Activated gamma-delta T cell treated with Interleukin-2 at 50 U/mL for 16 hours (primary cell): ENCODE data around the gene HLTF.
"Not testable (repeated sequence)": the region's sequence is repeated elsewhere in the genome, so short reads cannot be mapped to it uniquely, and the experiment has no call there.

Experiments used
- DNase-seq: peaks from one replicate; pipeline ENCODE4 v3.0.0-alpha.2; 2020

HLTF gene, protein sequence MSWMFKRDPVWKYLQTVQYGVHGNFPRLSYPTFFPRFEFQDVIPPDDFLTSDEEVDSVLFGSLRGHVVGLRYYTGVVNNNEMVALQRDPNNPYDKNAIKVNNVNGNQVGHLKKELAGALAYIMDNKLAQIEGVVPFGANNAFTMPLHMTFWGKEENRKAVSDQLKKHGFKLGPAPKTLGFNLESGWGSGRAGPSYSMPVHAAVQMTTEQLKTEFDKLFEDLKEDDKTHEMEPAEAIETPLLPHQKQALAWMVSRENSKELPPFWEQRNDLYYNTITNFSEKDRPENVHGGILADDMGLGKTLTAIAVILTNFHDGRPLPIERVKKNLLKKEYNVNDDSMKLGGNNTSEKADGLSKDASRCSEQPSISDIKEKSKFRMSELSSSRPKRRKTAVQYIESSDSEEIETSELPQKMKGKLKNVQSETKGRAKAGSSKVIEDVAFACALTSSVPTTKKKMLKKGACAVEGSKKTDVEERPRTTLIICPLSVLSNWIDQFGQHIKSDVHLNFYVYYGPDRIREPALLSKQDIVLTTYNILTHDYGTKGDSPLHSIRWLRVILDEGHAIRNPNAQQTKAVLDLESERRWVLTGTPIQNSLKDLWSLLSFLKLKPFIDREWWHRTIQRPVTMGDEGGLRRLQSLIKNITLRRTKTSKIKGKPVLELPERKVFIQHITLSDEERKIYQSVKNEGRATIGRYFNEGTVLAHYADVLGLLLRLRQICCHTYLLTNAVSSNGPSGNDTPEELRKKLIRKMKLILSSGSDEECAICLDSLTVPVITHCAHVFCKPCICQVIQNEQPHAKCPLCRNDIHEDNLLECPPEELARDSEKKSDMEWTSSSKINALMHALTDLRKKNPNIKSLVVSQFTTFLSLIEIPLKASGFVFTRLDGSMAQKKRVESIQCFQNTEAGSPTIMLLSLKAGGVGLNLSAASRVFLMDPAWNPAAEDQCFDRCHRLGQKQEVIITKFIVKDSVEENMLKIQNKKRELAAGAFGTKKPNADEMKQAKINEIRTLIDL

DNA sequence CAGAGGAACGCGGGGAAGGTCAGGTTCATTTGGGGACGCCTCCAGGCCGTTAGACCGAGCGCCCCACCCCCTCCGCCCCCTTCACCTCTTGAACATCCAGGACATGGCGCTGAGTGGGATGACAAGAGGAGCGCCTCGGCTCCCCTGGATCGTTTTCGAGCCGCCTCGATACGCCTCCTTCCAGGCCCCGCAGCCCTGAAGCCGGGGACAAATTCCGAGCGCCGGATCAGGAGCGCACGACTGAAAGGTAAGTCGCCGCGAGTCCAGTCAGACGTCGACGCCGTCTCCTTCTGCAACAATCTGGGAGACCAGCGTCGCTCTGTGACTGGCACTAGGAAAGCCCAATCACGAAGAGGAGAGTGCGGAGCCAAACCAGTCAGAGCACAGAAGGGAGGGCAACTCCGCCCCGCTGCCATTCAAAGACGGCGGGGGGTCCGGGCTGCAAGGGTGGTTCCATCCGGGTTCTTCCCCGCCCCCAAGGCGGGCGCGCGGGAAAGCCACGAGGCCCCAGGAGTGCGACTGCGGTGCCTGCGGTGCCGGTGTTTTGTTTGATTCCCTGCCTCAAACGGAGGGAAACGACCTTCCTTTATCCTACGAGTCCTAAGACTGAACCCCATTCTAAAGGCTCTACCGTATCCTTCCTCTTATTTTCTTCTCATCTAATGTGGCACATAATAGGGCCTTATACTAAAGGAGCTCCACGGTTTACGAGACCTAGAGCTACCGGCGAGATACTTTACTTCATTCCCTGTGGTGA is at the start of gene HLTF:
Gene HLTF, minus strand, starts transcription at position 302 of the 757 bp plus-strand sequence. Its CDS starts 197 bp downstream, at position 105.
- DNase-seq: peak; percentile 91

DNA sequence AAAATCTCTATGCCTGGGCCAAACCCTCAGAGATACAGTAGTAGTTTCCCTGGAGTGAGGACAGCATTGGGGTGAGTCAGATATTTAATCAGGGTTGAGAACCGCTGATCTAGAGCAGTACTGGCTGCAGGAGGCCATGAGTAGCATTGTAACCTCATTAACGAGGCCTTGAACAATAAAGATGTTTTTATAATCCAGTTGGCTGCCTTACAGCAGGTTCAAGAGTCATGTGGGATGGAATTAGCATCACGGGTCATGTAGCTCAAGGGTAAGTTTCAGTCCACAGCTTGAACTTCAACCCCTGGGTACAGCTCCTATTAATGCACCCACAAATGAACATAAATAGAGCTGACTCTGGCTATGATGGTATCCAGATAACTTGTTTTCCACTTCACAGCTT is 48.2 kb upstream of the HLTF start:
- DNase-seq: no peak

DNA sequence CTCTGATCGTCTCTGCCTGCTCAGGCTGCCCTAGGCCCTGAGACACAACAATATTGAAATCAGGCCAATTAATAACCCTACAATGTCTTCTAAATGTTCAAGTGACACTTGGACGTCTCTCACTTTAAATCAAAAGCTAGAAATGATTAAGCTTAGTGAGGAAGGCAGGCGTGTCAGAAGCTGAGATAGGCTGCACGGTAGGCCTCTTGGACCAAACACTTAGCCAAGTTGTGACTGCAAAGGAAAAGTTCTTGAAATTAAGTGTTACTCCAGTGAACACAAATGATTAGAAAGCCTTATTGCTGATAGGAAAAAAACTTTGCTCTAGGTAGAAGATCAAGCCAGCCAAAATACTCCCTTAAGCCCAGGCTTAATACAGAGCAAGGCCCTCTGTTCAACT is 45.3 kb upstream of the HLTF start:
- DNase-seq: no peak

DNA sequence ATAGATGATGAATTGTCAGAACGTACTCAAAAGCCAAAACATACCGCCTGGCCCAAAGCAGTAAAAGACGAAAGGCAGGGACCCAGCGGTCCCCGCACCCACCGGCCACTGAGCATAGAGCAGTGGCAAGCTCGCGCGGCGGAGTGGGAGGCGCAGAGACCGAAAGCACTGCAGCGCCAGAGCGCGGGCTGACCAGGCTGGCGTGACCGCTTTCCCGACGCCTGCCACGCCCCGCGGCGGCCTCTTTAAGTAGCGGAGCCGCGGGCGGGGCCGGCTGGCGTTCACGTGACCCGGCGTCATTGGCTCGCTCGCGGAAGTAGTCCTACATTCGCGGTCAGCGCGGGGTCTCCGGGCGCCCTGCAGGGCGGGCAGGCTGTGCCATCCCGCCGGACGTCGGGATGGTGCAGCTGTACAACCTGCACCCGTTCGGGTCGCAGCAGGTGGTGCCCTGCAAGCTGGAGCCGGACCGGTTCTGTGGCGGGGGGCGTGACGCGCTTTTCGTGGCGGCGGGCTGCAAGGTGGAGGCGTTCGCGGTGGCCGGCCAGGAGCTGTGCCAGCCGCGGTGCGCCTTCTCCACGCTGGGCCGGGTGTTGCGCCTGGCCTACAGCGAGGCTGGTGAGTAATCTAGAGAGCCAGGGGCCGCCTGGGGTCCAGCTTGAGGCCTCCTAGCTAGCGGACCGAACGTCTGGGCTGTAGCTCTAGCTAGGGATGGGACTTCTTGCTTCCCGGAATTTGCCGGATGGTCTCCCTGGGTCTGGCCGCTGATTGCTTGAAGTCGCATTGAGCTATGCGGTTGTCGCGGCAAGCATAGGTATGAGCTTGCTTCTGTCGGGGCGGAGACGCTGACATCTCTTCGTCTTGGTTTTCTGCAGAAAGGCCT is 43.2 kb upstream of the HLTF start, which contains the start of gene HPS3:
Gene HPS3, plus strand, starts transcription at position 313 of the 880 bp plus-strand sequence. Its CDS starts 86 bp downstream, at position 399.
- DNase-seq: peak; percentile 79

DNA sequence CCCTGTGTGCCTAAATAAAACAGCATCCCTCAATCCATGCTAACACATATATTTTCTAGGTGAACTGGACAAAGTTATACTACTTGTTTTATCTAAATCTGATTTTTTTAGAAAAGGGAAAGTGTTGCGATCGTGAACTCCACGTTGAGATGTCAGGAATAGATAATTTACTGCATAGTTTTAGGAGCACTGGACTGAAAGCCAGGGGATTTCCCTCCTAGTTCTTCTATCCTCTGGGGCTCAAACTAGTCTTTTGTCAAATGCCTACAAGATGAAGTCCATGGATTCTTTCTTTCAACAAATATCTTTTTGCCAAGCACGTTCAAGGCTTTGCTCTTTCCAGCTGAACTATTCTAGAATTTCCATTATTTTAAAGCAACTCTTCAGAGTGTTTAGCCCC is 42.5 kb upstream of the HLTF start:
- no peak for DNase-seq

DNA sequence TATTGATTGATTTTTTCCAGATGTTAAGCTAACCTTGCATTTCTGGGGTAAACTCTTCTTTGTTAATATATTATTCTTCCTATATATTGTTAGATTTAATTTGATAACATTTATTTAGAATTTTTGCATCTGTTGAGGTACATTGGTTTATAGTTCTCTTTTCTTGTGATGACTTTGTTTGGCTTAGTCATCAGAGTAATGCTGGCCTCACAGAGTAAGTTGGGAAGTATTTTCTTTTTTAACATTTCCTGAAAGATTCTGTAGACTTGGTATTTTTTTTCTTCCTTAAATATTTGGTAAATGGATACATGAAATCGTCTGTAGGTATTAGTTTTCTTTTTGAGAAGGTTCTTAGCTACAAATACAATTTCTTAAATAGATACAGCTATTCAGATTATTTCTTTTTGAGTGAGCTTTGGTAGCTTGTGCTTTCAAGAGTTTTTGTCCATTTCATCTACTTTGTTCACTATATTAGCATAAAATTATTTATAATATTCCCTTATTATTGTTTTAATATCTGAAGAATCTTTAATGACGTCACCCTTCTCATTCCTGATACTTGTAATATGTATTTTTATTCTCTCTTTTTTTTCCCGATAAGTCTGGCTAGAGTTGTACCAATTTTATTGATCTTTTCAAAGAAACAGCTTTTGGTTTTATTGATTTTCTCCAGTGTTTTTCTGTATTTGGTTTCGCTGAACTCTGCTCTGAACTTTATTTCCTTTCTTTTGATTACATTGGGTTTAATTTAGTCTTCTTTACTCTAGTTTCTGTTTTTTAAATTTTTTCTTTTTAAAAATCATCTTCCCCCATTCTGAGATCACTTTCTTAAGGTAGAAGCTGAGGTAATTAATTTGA is 36.6 kb upstream of the HLTF start:
- no peak for DNase-seq

DNA sequence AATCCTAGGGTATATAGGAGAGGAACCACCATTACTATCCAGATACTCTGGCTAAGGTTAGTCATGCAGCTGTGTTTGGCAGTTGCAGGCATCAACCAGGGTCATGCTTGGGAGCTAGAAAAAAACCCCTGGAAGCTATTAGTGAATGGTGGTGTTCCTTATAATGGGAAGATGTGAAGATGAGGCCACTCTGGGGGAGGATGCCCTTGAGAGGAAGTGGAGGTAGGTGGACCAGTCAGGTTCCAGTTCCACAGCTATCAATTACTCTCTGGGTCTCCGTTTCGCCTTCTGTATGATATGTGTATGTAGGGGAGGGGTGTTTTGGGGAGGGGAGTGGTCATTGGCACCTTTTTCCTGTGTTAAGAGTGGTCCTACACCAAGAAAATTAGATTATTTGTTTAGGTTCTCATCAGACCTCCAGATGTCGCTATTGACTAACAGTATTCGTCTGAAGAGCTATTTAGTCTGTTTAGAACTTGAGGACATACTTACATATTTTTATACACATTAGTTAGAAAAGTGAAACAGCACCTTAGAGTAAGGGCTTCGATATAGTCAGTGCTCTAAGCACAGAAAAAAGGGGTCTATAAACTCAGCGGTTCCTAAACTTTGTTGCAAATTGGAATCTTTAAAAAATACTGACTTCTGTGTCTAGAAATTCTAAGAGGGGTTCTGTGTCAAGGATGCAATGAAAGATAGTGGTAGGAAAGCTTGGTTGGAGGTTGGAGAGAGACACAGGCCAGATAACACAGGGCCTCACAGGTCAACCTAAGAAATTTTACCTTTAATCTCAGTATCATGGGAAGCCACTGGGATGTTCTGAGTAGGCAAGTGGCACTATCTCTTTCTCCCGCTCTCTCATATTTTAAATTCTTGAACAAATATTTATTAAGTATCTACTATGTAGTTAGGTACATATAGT is 34.0 kb upstream of the HLTF start:
- no peak for DNase-seq

DNA sequence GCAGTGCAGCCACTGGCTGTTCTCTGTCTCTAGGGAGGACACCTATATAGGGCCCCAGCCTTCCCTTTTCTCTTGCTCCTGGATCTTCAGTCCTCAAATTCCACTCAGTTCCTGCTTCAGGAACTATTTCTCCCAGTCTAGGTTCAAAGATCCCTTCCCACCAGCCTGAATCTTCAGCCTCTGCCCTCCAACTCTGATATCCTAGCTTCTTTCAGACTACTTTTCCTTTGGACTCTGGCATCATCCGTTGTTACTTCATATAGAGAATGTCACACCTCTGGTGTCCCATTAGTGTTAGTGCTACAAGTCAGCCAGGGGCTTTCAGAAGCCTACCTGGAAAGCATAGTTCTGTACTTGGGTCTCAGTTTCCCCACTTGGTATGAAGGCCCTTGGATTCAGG is 33.1 kb upstream of the HLTF start:
- no peak for DNase-seq

DNA sequence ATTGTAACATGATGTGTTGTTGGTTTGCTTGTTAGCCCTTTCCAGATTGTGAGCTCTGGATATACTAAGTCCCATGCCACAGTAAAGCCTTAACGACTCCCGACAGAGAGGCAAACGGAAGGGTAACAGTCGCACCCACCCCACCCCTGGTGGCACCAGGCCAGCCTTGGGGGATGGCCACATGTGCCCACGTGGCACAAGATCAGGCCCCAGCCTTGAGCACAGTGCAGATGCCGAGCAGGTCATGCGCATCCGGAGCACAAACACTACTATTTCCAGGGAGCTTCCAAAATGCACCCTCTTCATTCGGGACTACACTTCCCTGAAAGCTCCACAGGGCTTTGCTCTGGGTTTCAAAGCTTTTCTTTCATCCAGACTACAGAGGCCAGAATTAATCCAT is 32.4 kb upstream of the HLTF start:
- DNase-seq: no peak

DNA sequence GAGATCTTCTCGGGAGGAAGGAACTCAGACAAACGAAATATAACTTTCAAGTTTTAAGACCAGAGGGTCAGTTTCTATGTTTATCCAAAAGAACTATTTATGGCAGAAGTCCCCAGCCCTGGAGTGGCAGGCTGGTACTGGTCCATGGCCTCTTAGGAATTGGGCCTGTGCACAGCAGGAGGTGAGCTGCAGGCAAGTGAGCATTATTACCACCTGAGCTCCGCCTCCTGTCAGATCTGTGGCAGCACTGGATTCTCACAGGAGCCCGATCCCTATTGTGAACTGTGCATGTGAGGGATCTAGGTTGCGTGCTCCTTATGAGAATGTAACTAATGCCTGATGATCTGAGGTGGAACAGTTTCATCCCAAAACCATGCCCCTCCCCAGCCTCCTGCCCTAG is 28.8 kb upstream of the HLTF start:
- no peak for DNase-seq

DNA sequence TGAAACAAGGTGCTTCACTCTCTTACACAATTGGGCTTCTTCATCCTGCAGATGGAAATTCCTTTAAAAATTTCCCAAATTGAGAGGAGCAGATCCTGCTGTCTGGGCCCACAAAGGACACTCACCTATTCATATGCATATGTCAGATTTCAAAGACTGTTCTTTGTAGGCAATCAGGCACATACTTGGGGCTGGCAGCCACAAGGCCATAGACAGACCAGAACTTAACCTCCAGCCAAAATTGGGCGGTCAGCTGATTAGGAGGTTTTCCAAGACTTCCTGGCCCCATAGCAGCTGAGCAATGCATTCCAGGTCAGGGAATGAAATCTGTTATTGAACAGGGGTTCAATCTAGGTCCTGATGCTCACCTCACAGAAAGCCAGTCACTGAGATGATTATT is 28.1 kb upstream of the HLTF start:
- DNase-seq: no peak

DNA sequence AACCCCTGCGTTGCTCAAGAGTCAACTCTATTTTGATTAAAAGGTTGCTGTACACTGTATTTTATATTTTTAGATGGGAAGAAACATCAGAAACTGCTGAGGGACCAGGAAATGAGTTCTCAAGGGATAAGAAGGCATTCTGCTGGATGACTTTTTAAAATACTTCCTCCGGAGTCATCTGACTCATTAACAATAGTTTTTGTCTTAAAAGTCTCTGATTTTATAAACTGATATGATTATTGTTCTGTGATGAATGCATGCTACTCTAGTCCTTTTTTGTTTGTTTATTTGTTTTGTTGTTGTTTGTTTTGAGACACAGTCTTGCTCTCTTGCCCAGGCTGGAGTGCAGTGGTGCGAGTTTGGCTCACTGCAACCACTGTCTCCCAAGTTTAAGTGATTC is 18.2 kb upstream of the HLTF start:
- no peak for DNase-seq

DNA sequence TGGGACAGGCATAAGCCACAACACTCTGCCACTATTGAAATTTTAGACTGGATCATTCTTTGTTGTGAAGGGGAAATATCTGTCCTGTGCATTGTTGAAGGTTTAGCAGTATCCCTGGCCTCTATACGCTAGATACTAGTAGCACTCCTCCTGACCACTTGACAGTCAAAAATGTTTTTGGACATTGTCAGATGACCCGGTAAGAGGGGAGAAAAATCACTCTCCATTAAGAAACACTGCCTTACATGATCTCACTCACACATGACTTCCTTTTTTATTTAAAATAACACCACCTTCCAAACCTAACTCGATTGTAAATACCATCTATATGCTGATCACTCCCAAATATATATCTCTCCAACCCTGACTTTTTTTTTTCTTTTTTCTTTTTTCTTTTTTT is 15.3 kb upstream of the HLTF start:
- DNase-seq: no peak

DNA sequence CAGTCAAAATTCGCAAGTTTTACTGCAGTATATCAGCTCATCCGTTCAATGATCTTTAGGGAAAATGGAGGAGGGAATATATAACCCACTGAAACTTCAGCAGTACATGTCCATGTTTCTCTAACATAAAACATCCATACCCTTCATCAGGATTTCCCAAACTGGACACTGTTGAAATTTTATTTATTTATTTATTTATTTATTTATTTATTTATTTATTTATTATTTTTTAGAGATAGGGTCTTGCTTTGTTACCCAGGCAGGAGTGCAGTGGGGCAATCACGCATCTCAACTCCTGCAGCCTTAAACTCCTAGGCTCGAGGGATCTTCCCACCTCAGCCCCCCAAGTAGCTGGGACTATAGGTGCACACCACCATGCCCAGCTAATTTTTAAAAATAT is 14.8 kb upstream of the HLTF start:
- no peak for DNase-seq

DNA sequence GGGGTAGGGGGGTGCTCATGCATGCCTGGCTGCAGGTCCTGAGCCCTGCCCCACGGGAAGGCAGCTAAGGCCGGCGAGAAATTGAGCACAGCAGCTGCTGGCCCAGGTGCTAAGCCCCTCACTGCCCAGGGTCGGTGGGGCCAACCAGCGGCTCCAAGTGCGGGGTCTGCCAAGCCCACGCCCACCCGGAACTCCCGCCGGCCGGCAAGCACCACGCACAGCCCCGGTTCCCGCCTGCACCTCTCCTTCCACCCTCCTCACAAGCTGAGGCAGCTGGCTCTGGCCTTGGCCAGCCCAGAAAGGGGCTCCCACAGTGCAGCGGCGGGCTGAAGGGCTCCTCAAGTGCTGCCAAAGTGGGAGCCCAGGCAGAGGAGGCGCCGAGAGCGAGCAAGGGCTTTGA is 11.7 kb upstream of the HLTF start:
- not testable (repeated sequence) for DNase-seq

DNA sequence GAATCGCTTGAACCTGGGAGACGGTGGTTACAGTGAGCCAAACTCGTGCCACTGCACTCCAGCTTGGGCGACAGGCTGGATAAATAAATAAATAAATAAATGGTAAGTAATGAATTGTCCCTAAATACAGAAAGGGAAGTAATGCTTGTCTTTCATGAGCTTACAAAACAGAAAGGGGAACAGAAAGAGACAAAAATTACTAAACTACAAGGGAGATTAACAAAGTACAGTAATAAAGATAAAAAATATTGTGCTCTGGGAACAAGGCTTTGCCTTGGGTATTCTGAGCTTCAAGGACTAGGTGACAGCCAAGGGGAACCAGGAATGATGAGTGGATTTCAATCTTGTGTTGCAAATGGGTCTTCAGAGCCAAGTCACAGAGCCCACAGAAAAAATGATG is 9.2 kb upstream of the HLTF start:
- no peak for DNase-seq

DNA sequence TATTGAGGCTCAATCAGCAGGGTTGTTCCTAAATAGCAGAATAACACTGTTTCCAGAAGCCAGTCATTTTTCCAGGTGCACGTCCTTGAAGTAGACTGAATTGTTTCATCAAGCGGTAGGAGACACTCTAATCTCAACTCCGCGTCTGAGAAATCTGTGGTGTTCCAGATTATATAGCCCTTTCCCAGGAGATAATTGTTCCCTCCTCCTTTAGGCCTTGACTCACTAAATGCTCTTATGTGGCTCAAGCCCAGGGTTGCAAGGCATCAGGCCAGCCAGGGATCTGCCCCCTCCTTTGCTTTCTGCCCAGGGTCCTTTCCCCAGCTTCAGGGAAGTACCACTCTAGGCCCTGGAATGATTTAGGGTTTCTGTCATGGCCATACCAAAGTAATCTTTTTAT is 5.7 kb upstream of the HLTF start:
- no peak for DNase-seq

DNA sequence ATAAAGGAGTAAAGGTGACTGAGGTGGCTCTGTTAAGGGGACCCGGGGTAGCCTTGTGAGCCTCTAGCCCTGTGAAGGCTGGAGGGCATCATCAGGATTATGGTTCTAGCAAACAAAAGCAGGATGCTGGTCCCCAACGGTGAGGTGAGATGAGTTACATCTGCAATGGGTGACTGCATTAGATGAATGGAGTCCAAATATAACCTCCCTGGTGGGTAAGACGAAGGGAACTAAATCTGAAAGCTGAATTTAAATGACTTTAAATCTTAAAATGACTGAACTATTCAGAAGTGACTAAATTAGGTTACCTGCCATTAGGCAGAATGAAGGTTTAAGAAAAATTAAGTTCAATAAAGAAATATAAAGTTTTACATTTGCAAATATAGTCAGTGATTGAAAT is 4.6 kb upstream of the HLTF start:
- no peak for DNase-seq

DNA sequence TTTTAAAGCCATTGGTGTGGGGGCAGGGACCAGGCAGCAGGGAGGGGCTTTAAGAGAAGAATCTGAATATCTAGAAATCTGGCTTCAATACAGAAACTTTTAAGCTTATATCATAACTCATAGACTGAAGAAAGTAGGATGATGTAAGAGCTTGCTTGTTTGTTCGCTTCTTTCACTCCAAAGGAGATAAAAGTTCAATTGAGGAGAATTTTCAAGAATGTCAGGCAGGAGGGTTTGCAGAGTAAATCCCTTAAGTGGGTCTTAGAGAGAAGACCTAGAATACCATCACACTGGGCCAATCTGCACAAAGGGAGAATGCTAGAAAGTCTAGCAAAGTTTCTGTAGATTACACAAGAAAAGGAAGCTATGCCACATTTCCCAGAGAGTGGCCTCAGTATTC is 4.1 kb upstream of the HLTF start:
- no peak for DNase-seq

DNA sequence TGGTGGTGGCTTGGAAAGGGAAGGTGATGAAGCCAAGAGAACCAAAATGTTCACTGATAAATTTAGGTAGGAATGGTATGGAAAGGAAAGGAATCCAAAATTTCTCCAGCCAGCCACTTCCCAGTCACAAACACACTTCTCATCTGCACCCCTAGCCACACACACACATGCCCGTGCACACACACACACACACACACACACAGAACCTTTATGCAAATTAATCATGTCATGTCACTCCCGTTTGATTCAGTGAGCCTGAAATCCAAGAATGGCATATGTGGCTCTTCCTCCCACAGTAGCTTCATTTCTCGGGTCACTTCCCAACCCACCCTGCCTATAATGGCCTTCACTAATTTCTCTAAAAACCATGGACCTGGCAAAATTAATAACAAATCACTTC is 3.1 kb upstream of the HLTF start:
- no peak for DNase-seq
